Kidney (tissue), 14 donors: ENCODE results near the gene FMO1. TPM values are rescaled to one million over a fixed set of nuclear protein-coding genes. Genes with fewer than 3 reads are reported as not detected.
A peak's percentile ranks its signal among the peaks of the same experiment; 100 is the strongest.

Experiments used
- DNase-seq, 5 donors: peaks; one replicate each; pipeline ENCODE4 v3.0.0-alpha.2; 2013 to 2020
- FAIRE-seq: peaks from 2 replicates; lab custom pipeline; 2012; peaks lifted over from hg19 to GRCh38; lab: Jason Lieb, UNC
- H3K27ac ChIP-seq, 2 donors: one replicate each; pipeline ENCODE4 v1.7.0; 2013; ENCODE audit warnings: low read depth in 2 of 2, low read length in 2 of 2, inconsistent platforms in 1 of 2
- H3K27me3 ChIP-seq: one replicate; pipeline ENCODE4 v1.7.1; 2013; ENCODE audit warnings: low read length, inconsistent platforms; ENCODE audit not compliant: control insufficient read depth, insufficient read depth
- H3K36me3 ChIP-seq, 3 donors: one replicate each; pipeline versions ENCODE4 v1.7.0 to v1.7.1; 2013; ENCODE audit warnings: low read length in 3 of 3, control low read depth in 1 of 3, inconsistent platforms in 1 of 3; ENCODE audit not compliant: insufficient read depth in 3 of 3, control insufficient read depth in 2 of 3
- H3K4me1 ChIP-seq, 3 donors: one replicate each; pipeline versions ENCODE4 v1.7.0 to v1.7.1; 2013; ENCODE audit warnings: low read length in 3 of 3, inconsistent platforms in 1 of 3, low read depth in 1 of 3; ENCODE audit not compliant: control insufficient read depth in 2 of 3, insufficient read depth in 2 of 3
- H3K4me3 ChIP-seq, 3 donors: one replicate each; pipeline versions ENCODE4 v1.7.0 to v1.8.1; 2013; ENCODE audit warnings: low read length in 3 of 3, control low read depth in 1 of 3, inconsistent platforms in 1 of 3
- H3K9ac ChIP-seq, 3 donors: one replicate each; pipeline versions ENCODE4 v1.7.0 to v1.7.1; 2013; ENCODE audit warnings: low read length in 3 of 3, control low read depth in 1 of 3, inconsistent platforms in 1 of 3
- H3K9me3 ChIP-seq, 3 donors: one replicate each; pipeline versions ENCODE4 v1.7.0 to v1.7.1; 2013; ENCODE audit warnings: low read length in 3 of 3, control low read depth in 1 of 3, inconsistent platforms in 1 of 3; ENCODE audit not compliant: control insufficient read depth in 2 of 3, insufficient read depth in 1 of 3
- intact Hi-C: fragments of 100-400 bp; cut with DNase I; formaldehyde crosslinking; loops from one replicate; pipeline ENCODE4 v1.11.1; 2022
- polyA plus RNA-seq: library from polyadenylated mRNA; stranded (reverse); fragments of 350-450 nt; fragmentation: Illumina TruSeq; extraction: RNeasy Lipid Tissue Mini Kit (QIAGEN cat#74804); gene quantifications from one replicate; pipeline ENCODE4 v1.2.3, GENCODE V29; 2014; ENCODE audit warnings: low read depth, low replicate concordance; ENCODE audit not compliant: insufficient read depth
- total RNA-seq: library from RNA; stranded (reverse); fragmentation: NEBNext Ultra II Directional; extraction: Animal tissue kit (Norgen Biotek cat#: 25700); gene quantifications from one replicate; pipeline ENCODE4 v1.2.1, GENCODE V29; 2021
- TF ChIP-seq, protein P1 (sequence below): IDR thresholded peaks from 3 replicates; pipeline ENCODE4 v1.5.1; 2012; ENCODE audit warnings: mild to moderate bottlenecking, moderate library complexity, borderline replicate concordance; ENCODE audit not compliant: insufficient read depth; ENCODE audit errors: extremely low read depth
- donor health status: control.
- donor health status: control.
- donor health status: control.
- donor health status: control.
- donor health status: control.
- donor health status: DM: yes; HTN: yes; CAD: no.
- donor health status: Normal renal cell carcinoma (clear cell type).

The FMO1 gene
- total and polyA plus RNA-seq, 2 donors from 2014 or later, result 16.5 to 116 TPM

GRCh38 chr1:171258429-171258828, 10.1 kb downstream of the FMO1 start:
- Histone ChIP-seq H3K27ac (peak overlapping the region; percentile 8 to 36), H3K9me3 (no peaks in the 10 kb centered on the region), H3K4me1 (peaks cover 3 to 12% (median 7%) of the 10 kb centered on the region in 3 donors), H3K4me3 (no peak overlapping the region), H3K9ac (no peak overlapping the region), H3K27me3 (no peaks in the 10 kb centered on the region), H3K36me3 (no peaks in the 10 kb centered on the region)
- DNase-seq (peak in 1 of 5 donors; percentile 14), FAIRE-seq (no peak)
- TF ChIP-seq, protein P1, sequence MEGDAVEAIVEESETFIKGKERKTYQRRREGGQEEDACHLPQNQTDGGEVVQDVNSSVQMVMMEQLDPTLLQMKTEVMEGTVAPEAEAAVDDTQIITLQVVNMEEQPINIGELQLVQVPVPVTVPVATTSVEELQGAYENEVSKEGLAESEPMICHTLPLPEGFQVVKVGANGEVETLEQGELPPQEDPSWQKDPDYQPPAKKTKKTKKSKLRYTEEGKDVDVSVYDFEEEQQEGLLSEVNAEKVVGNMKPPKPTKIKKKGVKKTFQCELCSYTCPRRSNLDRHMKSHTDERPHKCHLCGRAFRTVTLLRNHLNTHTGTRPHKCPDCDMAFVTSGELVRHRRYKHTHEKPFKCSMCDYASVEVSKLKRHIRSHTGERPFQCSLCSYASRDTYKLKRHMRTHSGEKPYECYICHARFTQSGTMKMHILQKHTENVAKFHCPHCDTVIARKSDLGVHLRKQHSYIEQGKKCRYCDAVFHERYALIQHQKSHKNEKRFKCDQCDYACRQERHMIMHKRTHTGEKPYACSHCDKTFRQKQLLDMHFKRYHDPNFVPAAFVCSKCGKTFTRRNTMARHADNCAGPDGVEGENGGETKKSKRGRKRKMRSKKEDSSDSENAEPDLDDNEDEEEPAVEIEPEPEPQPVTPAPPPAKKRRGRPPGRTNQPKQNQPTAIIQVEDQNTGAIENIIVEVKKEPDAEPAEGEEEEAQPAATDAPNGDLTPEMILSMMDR, result no peak
- intact Hi-C loops, result no loop called here

DNA sequence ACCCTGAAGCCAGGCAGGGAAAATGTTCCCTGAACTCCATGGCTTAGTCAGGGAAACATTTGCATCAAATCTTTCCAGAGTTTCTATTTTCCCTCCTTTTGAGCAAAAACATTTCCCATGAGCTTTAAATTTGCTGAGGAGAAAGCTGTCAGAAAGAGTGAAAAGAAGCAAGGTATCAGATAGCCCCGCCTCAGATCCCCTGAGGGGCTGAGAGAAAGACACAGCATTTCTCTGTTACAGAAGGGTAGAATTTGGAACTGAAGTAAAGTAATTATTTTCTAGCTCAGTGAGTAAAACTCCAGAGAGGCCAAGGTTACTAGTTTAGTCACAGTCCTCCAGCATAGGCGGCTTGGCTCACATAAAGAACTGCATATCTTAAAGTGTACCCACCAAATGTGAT, 10.6 kb downstream of the FMO1 start:
- TF ChIP-seq, protein P1, result no peak
- H3K36me3 ChIP-seq, result no peaks in the 10 kb centered on the region
- H3K9ac ChIP-seq, result no peak overlapping the region
- DNase-seq (no peak), FAIRE-seq (no peak)
- intact Hi-C loops, result no loop called here
- H3K27me3 ChIP-seq, result no peaks in the 10 kb centered on the region
- no peaks in the 10 kb centered on the region for H3K9me3 ChIP-seq
- peaks cover 3 to 12% (median 7%) of the 10 kb centered on the region in 3 donors for H3K4me1 ChIP-seq
- H3K27ac ChIP-seq, result no peak overlapping the region
- H3K4me3 ChIP-seq, result no peak overlapping the region

DNA sequence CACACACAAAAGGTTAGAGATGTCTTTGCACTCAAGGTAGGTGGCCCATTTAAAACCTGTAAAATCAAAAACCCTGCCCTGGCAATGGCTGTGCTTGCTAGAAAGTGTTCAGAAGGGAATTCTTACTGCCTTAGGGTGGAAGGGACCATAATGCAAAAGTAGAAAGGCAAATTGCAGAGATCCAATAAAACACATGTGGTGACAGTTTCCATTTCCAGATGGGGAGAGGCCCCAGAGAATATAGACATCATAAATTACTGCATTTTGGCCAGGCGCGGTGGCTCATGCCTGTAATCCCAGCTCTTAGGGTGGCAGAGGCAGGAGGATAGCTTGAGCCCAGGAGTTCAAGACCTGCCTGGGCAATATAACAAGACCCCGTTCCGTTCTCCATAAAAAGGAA, 13.0 kb downstream of the FMO1 start:
- H3K36me3 ChIP-seq, result no peaks in the 10 kb centered on the region
- no peak for FAIRE-seq
- no peak overlapping the region for H3K27ac ChIP-seq
- no peaks in the 10 kb centered on the region for H3K27me3 ChIP-seq
- DNase-seq, result no peak
- TF ChIP-seq, protein P1, result no peak
- H3K9me3 ChIP-seq, result no peaks in the 10 kb centered on the region
- no peak overlapping the region for H3K4me3 ChIP-seq
- intact Hi-C loops, result no loop called here
- H3K9ac ChIP-seq, result no peak overlapping the region
- peaks cover 3 to 12% (median 7%) of the 10 kb centered on the region in 3 donors for H3K4me1 ChIP-seq

DNA sequence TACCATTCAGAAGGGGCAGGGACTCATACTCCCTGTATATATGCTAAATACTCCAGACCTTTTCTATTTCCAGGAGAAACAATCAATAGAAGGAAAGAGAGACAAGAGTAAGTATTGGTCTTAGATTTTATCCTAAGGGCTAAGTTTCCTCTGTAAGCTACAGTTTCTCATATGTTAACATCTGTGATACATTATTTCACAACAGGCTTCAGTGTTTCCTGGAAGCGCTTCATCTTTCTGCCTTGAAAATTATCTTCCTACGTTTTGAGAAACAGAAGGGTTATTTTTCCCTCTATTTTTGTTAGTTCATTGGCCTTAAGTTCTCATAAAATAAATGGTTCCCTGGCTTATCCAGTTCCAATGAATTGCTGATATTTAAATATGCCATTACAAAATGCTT, 15.6 kb downstream of the FMO1 start:
- FAIRE-seq (no peak), DNase-seq (no peak)
- peaks cover 0 to 3% (median 0%) of the 10 kb centered on the region in 3 donors for H3K4me1 ChIP-seq
- no peak overlapping the region for H3K4me3 ChIP-seq
- H3K36me3 ChIP-seq, result no peaks in the 10 kb centered on the region
- no peak overlapping the region for H3K9ac ChIP-seq
- intact Hi-C loops, result no loop called here
- H3K9me3 ChIP-seq, result no peaks in the 10 kb centered on the region
- H3K27ac ChIP-seq, result no peak overlapping the region
- H3K27me3 ChIP-seq, result no peaks in the 10 kb centered on the region
- TF ChIP-seq, protein P1, result no peak
